Measurements from ENCODE around the gene AARSD1.

Gene AARSD1

GRCh38 chr17:42944211-42944610 is 20.0 kb downstream of the AARSD1 start:
- Histone ChIP-seq H3K27ac (ENCODE audit: low read length) (no peak overlapping the region), H4K20me1 (ENCODE audit: insufficient read depth, low read length) (no peaks in the 10 kb centered on the region), H3K4me1 (ENCODE audit: low read length) (no peaks in the 10 kb centered on the region), H2AFZ (ENCODE audit: low read length) (no peak overlapping the region), H3K27me3 (replicated peaks; ENCODE audit: insufficient read depth, low read length) (no peaks in the 10 kb centered on the region), H3K9me3 (replicated peaks; ENCODE audit: insufficient read depth, low read length) (no peaks in the 10 kb centered on the region), H3K9me2 (replicated peaks; ENCODE audit: insufficient read depth, low read length) (no peaks in the 10 kb centered on the region), H3K4me2 (ENCODE audit: low read depth, low read length) (no peak overlapping the region), H3K4me3 (ENCODE audit: low read length) (no peak overlapping the region), H3K36me3 (replicated peaks; ENCODE audit: insufficient read depth, low read length) (no peaks in the 10 kb centered on the region), H3K79me2 (ENCODE audit: low read length) (no peaks in the 10 kb centered on the region), H3K9ac (ENCODE audit: low read length) (no peak overlapping the region), H3F3A (ENCODE audit: insufficient read depth, low read length) (no peaks in the 10 kb centered on the region)
- TF ChIP-seq EZH2phosphoT487 (IDR thresholded peaks at IDR 0.05; ENCODE audit: low read length) (no peak), CTCF (IDR thresholded peaks at IDR 0.05; ENCODE audit: low read length) (no peak), EZH2 (optimal IDR thresholded peaks at IDR 0.05; ENCODE audit: low read depth, low read length) (no peak)
- DNase-seq: no peak

GRCh38 chr17:42937712-42938596 is 26.3 kb downstream of the AARSD1 start:
- Histone ChIP-seq H3K9me2 (replicated peaks; ENCODE audit: insufficient read depth, low read length) (no peaks in the 10 kb centered on the region), H2AFZ (ENCODE audit: low read length) (no peak overlapping the region), H3K27me3 (replicated peaks; ENCODE audit: insufficient read depth, low read length) (no peaks in the 10 kb centered on the region), H3K36me3 (replicated peaks; ENCODE audit: insufficient read depth, low read length) (no peaks in the 10 kb centered on the region), H3K79me2 (ENCODE audit: low read length) (no peaks in the 10 kb centered on the region), H3K9me3 (replicated peaks; ENCODE audit: insufficient read depth, low read length) (no peaks in the 10 kb centered on the region), H3K4me1 (ENCODE audit: low read length) (no peaks in the 10 kb centered on the region), H3K27ac (ENCODE audit: low read length) (no peak overlapping the region), H3K9ac (ENCODE audit: low read length) (no peak overlapping the region), H3K4me2 (ENCODE audit: low read depth, low read length) (no peak overlapping the region), H3F3A (ENCODE audit: insufficient read depth, low read length) (no peaks in the 10 kb centered on the region), H4K20me1 (ENCODE audit: insufficient read depth, low read length) (no peaks in the 10 kb centered on the region), H3K4me3 (ENCODE audit: low read length) (no peak overlapping the region)
- peak; percentile 56 for DNase-seq
- no peak for TF ChIP-seq EZH2phosphoT487 (IDR thresholded peaks at IDR 0.05; ENCODE audit: low read length)
- TF ChIP-seq CTCF (IDR thresholded peaks at IDR 0.05; ENCODE audit: low read length): peak; percentile 69
- TF ChIP-seq EZH2 (optimal IDR thresholded peaks at IDR 0.05; ENCODE audit: low read depth, low read length): no peak

- no peaks in the 10 kb centered on the region for H4K20me1 ChIP-seq (ENCODE audit: insufficient read depth, low read length)
- H3K27me3 ChIP-seq (replicated peaks; ENCODE audit: insufficient read depth, low read length): no peaks in the 10 kb centered on the region
- DNase-seq: no peak
- no peaks in the 10 kb centered on the region for H3K9me2 ChIP-seq (replicated peaks; ENCODE audit: insufficient read depth, low read length)
- peaks cover 14% of the 10 kb centered on the region for H3K4me1 ChIP-seq (ENCODE audit: low read length)
- H3K4me3 ChIP-seq (ENCODE audit: low read length): no peak overlapping the region
- no peaks in the 10 kb centered on the region for H3K36me3 ChIP-seq (replicated peaks; ENCODE audit: insufficient read depth, low read length)
- peaks cover 5% of the 10 kb centered on the region; the same call in 1 of the 2 replicates for H3F3A ChIP-seq (ENCODE audit: insufficient read depth, low read length)
- H3K79me2 ChIP-seq (ENCODE audit: low read length): no peaks in the 10 kb centered on the region
- no peak for TF ChIP-seq EZH2 (optimal IDR thresholded peaks at IDR 0.05; ENCODE audit: low read depth, low read length)
- H3K9ac ChIP-seq (ENCODE audit: low read length): no peak overlapping the region
- H3K9me3 ChIP-seq (replicated peaks; ENCODE audit: insufficient read depth, low read length): no peaks in the 10 kb centered on the region
- no peak overlapping the region for H2AFZ ChIP-seq (ENCODE audit: low read length)
- no peak overlapping the region for H3K27ac ChIP-seq (ENCODE audit: low read length)
- no peak overlapping the region for H3K4me2 ChIP-seq (ENCODE audit: low read depth, low read length)
These were observed 34.8 kb downstream of the AARSD1 start for GRCh38 chr17:42929497-42929844.
